Measurements from ENCODE around the gene KLHL11. TPM values are rescaled to one million over a fixed set of nuclear protein-coding genes. Genes with fewer than 3 reads are reported as not detected.

KLHL11 gene
- total and polyA plus RNA-seq, 4 donors = 0.63 to 27.7 (median 6.8) TPM

DNA sequence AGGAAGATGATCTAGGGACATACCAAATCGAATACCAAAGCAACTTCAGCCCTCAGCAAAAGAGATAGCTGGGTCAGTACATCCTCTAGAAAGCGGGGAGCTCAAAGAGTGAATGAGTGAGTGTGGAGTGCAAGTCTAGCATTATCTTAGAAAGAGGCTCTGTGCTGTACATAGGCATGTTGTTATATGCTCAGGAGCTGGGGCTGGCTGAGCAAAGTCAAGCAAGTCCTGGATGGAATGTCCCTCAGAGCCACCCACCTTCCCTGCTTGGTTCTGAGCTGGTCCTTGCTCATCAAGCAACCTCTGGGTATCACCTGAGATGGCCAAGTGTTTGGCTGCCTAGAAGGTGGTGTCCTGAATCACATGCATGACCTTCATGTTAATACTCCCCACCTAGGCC lies 4.9 kb upstream of the KLHL11 start:
- no peak overlapping the region for H3K4me3 ChIP-seq
- peaks cover 13 to 40% (median 24%) of the 10 kb centered on the region in 4 donors for H3K36me3 ChIP-seq (ENCODE audit: control insufficient read depth in 4 of 4, insufficient read depth in 4 of 4, low read length in 4 of 4)
- H3K27ac ChIP-seq (ENCODE audit: low read depth in 1 of 2, low read length in 1 of 2) = peak overlapping the region in 1 of 2 donors; percentile 53

DNA sequence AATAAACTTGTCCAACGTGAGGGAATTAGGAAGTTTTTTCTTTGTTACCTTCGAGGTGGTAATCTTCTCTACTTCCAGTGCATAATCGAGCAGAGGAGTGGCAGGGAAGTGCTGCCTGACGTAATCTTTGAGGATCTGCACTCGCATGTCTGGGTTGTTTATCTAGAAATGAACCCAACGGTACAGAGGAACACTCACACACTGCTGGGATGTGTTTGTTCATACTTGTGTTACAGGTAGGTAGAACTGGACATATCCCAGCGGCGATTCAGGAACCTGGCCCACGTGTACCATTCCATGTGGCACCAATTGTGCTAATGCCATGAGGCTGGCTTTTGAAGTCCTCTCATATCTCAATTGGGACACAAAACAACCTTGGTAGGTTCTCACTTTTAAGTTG lies 4.2 kb upstream of the KLHL11 start:
- Histone ChIP-seq H3K27me3 (ENCODE audit: control insufficient read depth in 3 of 3, insufficient read depth in 3 of 3, low read length in 2 of 3) (no peaks in the 10 kb centered on the region), H3K27ac (ENCODE audit: low read depth in 1 of 2, low read length in 1 of 2) (peak overlapping the region in 1 of 2 donors; percentile 53), H3K9ac (ENCODE audit: insufficient read depth in 1 of 2, low read length in 2 of 2) (no peak overlapping the region), H3K4me3 (no peak overlapping the region), H3K4me1 (ENCODE audit: control insufficient read depth in 5 of 5, insufficient read depth in 5 of 5, low read length in 5 of 5) (peaks cover 0 to 2% (median 0%) of the 10 kb centered on the region in 5 donors), H3K36me3 (ENCODE audit: control insufficient read depth in 4 of 4, insufficient read depth in 4 of 4, low read length in 4 of 4) (peaks cover 13 to 40% (median 23%) of the 10 kb centered on the region in 4 donors), H3K9me3 (ENCODE audit: control insufficient read depth in 4 of 4, insufficient read depth in 3 of 4, low read length in 3 of 4) (no peaks in the 10 kb centered on the region)
- DNase-seq (no peak), ATAC-seq (ENCODE audit: insufficient read depth, low FRiP score) (no peak)
- TF ChIP-seq, protein P1, sequence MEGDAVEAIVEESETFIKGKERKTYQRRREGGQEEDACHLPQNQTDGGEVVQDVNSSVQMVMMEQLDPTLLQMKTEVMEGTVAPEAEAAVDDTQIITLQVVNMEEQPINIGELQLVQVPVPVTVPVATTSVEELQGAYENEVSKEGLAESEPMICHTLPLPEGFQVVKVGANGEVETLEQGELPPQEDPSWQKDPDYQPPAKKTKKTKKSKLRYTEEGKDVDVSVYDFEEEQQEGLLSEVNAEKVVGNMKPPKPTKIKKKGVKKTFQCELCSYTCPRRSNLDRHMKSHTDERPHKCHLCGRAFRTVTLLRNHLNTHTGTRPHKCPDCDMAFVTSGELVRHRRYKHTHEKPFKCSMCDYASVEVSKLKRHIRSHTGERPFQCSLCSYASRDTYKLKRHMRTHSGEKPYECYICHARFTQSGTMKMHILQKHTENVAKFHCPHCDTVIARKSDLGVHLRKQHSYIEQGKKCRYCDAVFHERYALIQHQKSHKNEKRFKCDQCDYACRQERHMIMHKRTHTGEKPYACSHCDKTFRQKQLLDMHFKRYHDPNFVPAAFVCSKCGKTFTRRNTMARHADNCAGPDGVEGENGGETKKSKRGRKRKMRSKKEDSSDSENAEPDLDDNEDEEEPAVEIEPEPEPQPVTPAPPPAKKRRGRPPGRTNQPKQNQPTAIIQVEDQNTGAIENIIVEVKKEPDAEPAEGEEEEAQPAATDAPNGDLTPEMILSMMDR (IDR thresholded peaks at IDR 0.05; ENCODE audit: control extremely low read depth, extremely low read depth) = no peak
- WGBS, 2 donors = 59 to 65% methylated on average over 9 of the region's 9 CpGs

More for the DNA sequence above, 4.9 kb upstream of the KLHL11 start:
- ATAC-seq (ENCODE audit: insufficient read depth, low FRiP score) (no peak), DNase-seq (no peak)
- WGBS, 2 donors = 88 to 91% methylated on average over 2 of the region's 2 CpGs
- TF ChIP-seq, protein P1 (IDR thresholded peaks at IDR 0.05; ENCODE audit: control extremely low read depth, extremely low read depth) = no peak
- peaks cover 0 to 2% (median 0%) of the 10 kb centered on the region in 5 donors for H3K4me1 ChIP-seq (ENCODE audit: control insufficient read depth in 5 of 5, insufficient read depth in 5 of 5, low read length in 5 of 5)
- H3K9me3 ChIP-seq (ENCODE audit: control insufficient read depth in 4 of 4, insufficient read depth in 3 of 4, low read length in 3 of 4) = no peaks in the 10 kb centered on the region
- no peak overlapping the region for H3K9ac ChIP-seq (ENCODE audit: insufficient read depth in 1 of 2, low read length in 2 of 2)
- no peaks in the 10 kb centered on the region for H3K27me3 ChIP-seq (ENCODE audit: control insufficient read depth in 3 of 3, insufficient read depth in 3 of 3, low read length in 2 of 3)

DNA sequence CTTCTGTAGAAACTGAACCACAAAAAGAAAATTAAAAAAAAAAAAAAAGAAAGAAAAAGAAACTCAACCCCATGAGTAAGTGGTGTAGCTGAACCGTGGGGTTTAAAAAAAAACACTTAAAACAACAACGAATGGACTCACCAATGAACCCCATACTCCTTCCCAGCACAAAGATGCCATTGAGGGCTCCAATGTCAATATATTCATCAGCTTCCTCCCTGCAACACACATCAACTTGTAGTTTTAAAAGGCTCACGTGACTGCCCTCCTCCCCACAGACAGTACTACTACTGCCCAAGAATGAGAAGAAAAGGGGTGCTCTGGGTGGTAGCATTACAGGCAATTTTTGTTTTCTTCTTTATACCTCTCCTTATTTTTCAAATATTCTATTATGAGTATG lies 3.3 kb upstream of the KLHL11 start:
- H3K36me3 ChIP-seq (ENCODE audit: control insufficient read depth in 4 of 4, insufficient read depth in 4 of 4, low read length in 4 of 4) = peaks cover 12 to 33% (median 18%) of the 10 kb centered on the region in 4 donors
- no peak for DNase-seq
- ATAC-seq (ENCODE audit: insufficient read depth, low FRiP score) = no peak
- no peaks in the 10 kb centered on the region for H3K27me3 ChIP-seq (ENCODE audit: control insufficient read depth in 3 of 3, insufficient read depth in 3 of 3, low read length in 2 of 3)
- H3K4me3 ChIP-seq = no peak overlapping the region
- peaks cover 3 to 8% (median 7%) of the 10 kb centered on the region in 5 donors for H3K4me1 ChIP-seq (ENCODE audit: control insufficient read depth in 5 of 5, insufficient read depth in 5 of 5, low read length in 5 of 5)
- no peaks in the 10 kb centered on the region for H3K9me3 ChIP-seq (ENCODE audit: control insufficient read depth in 4 of 4, insufficient read depth in 3 of 4, low read length in 3 of 4)
- H3K9ac ChIP-seq (ENCODE audit: insufficient read depth in 1 of 2, low read length in 2 of 2) = no peak overlapping the region
- WGBS, 2 donors = 64 to 78% methylated on average over 3 of the region's 3 CpGs
- TF ChIP-seq, protein P1 (IDR thresholded peaks at IDR 0.05; ENCODE audit: control extremely low read depth, extremely low read depth) = no peak
- H3K27ac ChIP-seq (ENCODE audit: low read depth in 1 of 2, low read length in 1 of 2) = no peak overlapping the region

DNA sequence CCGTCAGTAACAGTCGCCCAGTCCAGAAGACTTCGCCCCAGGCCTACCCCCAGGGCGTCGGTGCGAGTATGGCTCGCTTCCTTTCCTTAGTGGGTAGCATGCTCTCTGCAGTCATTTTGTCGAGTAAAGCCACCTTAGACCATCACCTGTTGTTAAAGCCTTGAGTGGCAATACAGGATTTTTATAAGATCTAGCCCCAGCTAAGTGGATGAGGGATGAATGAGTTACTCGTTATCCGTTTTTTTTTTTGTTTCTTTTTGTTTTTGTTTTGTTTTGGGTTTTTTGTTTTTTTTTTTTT lies 322 bp upstream of the KLHL11 start:
- DNase-seq (no peak), ATAC-seq (ENCODE audit: insufficient read depth, low FRiP score) (no peak)
- H3K27me3 ChIP-seq (ENCODE audit: control insufficient read depth in 3 of 3, insufficient read depth in 3 of 3, low read length in 2 of 3) = no peaks in the 10 kb centered on the region
- WGBS, 2 donors = 1 to 2% methylated on average over 10 of the region's 10 CpGs
- TF ChIP-seq, protein P1 (IDR thresholded peaks at IDR 0.05; ENCODE audit: control extremely low read depth, extremely low read depth) = no peak
- H3K9me3 ChIP-seq (ENCODE audit: control insufficient read depth in 4 of 4, insufficient read depth in 3 of 4, low read length in 3 of 4) = no peaks in the 10 kb centered on the region
- no peak overlapping the region for H3K9ac ChIP-seq (ENCODE audit: insufficient read depth in 1 of 2, low read length in 2 of 2)
- peak overlapping the region in 1 of 2 donors; percentile 76 for H3K27ac ChIP-seq (ENCODE audit: low read depth in 1 of 2, low read length in 1 of 2)
- H3K36me3 ChIP-seq (ENCODE audit: control insufficient read depth in 4 of 4, insufficient read depth in 4 of 4, low read length in 4 of 4) = peaks cover under 1 to 15% (median 10%) of the 10 kb centered on the region in 4 donors
- peaks cover 10 to 27% (median 12%) of the 10 kb centered on the region in 5 donors for H3K4me1 ChIP-seq (ENCODE audit: control insufficient read depth in 5 of 5, insufficient read depth in 5 of 5, low read length in 5 of 5)
- H3K4me3 ChIP-seq = peak overlapping the region; percentile 32
